ENCODE results near the gene SMARCA4.
"Not testable (repeated sequence)": the region's sequence is repeated elsewhere in the genome, so short reads cannot be mapped to it uniquely, and the experiment has no call there.

Gene SMARCA4

DNA sequence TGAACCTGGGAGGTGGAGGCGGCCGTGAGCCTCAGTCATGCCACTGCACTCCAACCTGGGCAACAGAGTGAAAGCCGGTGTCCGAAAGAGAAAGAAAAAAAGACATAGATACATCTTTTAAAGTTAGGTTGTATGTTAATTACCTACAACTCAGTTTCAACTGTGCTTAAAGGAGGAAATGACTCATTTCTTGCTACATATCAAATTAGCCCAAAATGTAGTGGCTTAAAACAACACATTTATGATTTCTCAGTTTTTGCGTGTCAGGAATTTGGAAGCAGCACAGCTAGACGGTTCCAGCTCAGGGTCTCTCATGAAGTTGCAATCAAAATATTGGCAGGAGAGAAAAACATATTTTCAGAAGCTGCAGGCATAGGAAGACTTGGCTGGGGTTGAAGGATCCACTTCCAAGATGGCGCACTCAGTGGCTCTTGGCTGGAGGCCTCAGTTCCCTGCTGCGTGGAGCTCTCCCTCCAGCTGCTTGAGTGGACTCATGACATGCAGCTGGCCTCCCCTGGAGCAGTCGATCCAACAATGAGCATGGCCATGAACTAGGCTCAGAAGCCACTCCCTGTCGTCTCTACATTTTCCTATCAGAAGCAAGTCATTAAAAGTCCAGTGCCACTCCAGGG lies 135.5 kb downstream of the SMARCA4 start:
- H3K4me3 ChIP-seq (ENCODE audit: low read depth, low read length) = no peak overlapping the region

- H3K4me3 ChIP-seq (ENCODE audit: low read depth, low read length) = not testable (repeated sequence)
These were observed 136.5 kb downstream of the SMARCA4 start for GRCh38 chr19:11097367-11097766.

DNA sequence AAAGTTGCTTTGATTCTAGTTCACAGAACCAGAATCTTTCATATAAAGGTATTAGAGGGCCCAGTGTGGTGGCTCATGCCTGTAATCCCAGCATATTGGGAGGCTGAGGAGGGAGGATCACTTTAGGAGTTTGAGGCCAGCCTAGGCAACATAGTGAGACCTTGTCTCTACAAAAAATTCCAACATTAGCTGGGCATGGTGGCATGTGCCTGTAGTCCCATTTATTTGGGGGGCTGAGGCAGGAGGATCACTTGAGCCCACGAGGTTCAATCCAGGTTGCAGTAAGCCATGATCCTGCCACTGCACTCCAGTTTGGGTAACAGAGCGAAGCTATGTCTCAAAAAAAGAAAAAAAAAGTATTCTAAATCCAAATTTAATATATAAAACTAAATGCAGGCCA lies 137.5 kb downstream of the SMARCA4 start:
- no peak overlapping the region for H3K4me3 ChIP-seq (ENCODE audit: low read depth, low read length)

- no peak overlapping the region for H3K4me3 ChIP-seq (ENCODE audit: low read depth, low read length)
These were observed 138.0 kb downstream of the SMARCA4 start for GRCh38 chr19:11098861-11099260.

DNA sequence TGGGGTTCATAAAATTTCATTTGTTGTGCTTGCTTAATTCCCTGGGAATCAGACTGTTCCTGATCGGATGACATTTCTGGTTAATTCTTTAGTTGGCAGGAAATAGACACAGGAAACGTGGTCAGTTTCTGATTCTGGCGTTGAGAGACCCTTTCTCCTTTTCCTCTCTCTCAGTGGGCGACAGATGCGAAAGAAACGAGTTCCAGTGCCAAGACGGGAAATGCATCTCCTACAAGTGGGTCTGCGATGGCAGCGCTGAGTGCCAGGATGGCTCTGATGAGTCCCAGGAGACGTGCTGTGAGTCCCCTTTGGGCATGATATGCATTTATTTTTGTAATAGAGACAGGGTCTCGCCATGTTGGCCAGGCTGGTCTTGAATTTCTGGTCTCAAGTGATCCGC lies 139.2 kb downstream of the SMARCA4 start:
- no peak overlapping the region for H3K4me3 ChIP-seq (ENCODE audit: low read depth, low read length)

- no peak overlapping the region for H3K4me3 ChIP-seq (ENCODE audit: low read depth, low read length)
These were observed 140.2 kb downstream of the SMARCA4 start for GRCh38 chr19:11101057-11101456.

DNA sequence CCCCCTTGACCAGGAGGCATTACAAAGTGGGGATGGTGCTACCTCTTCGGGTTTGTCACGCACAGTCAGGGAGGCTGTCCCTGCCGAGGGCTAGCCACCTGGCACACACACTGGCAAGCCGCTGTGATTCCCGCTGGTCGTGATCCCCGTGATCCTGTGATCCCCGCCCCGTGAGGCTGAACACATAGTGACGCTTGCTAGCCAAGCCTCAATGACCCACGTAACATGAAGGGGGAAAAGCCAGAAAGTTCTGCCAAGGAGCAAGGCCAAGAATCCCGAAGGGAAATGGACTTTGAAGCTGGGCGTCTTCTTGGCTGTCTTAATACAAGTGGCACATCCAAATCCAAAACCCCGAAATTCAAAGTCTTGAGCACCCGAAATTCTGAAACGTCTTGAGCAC lies 142.1 kb downstream of the SMARCA4 start:
- no peak overlapping the region for H3K4me3 ChIP-seq (ENCODE audit: low read depth, low read length)

DNA sequence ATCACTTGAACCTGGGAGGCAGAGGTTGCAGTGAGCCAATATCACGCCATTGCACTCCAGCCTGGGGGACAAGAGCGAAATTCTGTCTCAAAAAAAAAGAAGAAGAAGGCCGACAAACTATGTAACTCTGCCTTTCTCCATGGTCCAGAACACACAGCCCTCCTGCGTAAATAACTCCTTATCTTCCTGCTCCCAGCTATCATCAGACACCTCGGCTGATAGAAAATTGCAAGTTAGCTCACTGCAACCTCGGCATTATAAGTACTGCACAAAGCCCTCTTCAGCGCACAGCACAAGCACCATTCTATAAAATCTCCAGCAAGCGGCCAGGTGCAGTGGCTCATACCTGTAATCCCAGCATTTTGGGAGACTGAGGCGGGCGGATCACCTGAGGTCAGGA lies 142.8 kb downstream of the SMARCA4 start:
- H3K4me3 ChIP-seq (ENCODE audit: low read depth, low read length) = not testable (repeated sequence)

DNA sequence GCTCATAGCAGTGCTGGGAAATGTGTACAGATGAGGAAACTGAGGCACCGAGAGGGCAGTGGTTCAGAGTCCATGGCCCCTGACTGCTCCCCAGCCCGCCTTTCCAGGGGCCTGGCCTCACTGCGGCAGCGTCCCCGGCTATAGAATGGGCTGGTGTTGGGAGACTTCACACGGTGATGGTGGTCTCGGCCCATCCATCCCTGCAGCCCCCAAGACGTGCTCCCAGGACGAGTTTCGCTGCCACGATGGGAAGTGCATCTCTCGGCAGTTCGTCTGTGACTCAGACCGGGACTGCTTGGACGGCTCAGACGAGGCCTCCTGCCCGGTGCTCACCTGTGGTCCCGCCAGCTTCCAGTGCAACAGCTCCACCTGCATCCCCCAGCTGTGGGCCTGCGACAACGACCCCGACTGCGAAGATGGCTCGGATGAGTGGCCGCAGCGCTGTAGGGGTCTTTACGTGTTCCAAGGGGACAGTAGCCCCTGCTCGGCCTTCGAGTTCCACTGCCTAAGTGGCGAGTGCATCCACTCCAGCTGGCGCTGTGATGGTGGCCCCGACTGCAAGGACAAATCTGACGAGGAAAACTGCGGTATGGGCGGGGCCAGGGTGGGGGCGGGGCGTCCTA lies 144.3 kb downstream of the SMARCA4 start:
- H3K4me3 ChIP-seq (ENCODE audit: low read depth, low read length) = no peak overlapping the region

GRCh38 chr19:11106477-11106876 lies 145.6 kb downstream of the SMARCA4 start:
- no peak overlapping the region for H3K4me3 ChIP-seq (ENCODE audit: low read depth, low read length)

GRCh38 chr19:11108746-11109145 lies 147.9 kb downstream of the SMARCA4 start:
- no peak overlapping the region for H3K4me3 ChIP-seq (ENCODE audit: low read depth, low read length)

DNA sequence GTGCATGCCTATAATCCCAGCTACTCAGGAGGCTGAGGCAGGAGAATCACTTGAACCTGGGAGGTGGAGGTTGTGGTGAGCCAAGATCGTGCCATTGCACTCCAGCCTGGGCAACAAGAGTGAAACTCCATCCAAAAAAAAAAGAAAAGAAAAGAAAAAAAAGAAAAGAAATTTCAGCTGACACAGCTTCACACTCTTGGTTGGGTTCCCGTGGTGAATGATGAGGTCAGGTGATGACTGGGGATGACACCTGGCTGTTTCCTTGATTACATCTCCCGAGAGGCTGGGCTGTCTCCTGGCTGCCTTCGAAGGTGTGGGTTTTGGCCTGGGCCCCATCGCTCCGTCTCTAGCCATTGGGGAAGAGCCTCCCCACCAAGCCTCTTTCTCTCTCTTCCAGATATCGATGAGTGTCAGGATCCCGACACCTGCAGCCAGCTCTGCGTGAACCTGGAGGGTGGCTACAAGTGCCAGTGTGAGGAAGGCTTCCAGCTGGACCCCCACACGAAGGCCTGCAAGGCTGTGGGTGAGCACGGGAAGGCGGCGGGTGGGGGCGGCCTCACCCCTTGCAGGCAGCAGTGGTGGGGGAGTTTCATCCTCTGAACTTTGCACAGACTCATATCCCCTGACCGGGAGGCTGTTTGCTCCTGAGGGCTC lies 150.4 kb downstream of the SMARCA4 start:
- no peak overlapping the region for H3K4me3 ChIP-seq (ENCODE audit: low read depth, low read length)

GRCh38 chr19:11111771-11112144 lies 150.9 kb downstream of the SMARCA4 start:
- H3K4me3 ChIP-seq (ENCODE audit: low read depth, low read length) = no peak overlapping the region

Measured in iPS-11a (cell line).